DOHH2 (cell line): ENCODE results near the gene RARB.

Source experiments
- EZH2phosphoT487 ChIP-seq: fragments of 200-600 bp; sonication (generic); IDR thresholded peaks from 2 replicates; pipeline ENCODE4 v1.6.1; 2017; ENCODE audit warnings: borderline replicate concordance, mild to moderate bottlenecking, antibody characterized with exemption, low read length, moderate library complexity, mixed read lengths
- TF ChIP-seq, protein P1 (sequence below): fragments of 200-600 bp; sonication (generic); IDR thresholded peaks from one replicate; pipeline ENCODE4 v1.5.1; 2014; ENCODE audit warnings: antibody characterized with exemption, mild to moderate bottlenecking, low read depth, low read length; ENCODE audit not compliant: poor library complexity, severe bottlenecking

DNA sequence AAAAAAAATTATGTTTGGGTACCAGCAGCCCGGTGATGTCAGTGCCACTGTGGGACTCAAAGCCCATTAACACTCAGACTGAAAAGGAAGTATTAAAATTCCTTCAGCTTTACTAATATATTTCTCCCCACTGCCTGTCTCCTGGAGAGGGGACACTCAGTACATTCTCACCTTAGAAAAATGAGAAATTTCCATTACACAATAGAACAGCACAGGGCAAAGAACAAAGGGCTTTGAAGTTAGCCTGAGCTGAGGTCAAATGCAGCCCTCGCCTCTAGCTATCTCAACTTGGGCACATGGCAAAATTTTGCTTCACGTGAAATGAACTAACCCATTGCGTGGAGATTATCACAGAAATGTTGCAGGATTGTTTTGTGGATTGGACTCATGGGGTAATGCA lies 80.8 kb downstream of the RARB start:
- TF ChIP-seq, protein P1, sequence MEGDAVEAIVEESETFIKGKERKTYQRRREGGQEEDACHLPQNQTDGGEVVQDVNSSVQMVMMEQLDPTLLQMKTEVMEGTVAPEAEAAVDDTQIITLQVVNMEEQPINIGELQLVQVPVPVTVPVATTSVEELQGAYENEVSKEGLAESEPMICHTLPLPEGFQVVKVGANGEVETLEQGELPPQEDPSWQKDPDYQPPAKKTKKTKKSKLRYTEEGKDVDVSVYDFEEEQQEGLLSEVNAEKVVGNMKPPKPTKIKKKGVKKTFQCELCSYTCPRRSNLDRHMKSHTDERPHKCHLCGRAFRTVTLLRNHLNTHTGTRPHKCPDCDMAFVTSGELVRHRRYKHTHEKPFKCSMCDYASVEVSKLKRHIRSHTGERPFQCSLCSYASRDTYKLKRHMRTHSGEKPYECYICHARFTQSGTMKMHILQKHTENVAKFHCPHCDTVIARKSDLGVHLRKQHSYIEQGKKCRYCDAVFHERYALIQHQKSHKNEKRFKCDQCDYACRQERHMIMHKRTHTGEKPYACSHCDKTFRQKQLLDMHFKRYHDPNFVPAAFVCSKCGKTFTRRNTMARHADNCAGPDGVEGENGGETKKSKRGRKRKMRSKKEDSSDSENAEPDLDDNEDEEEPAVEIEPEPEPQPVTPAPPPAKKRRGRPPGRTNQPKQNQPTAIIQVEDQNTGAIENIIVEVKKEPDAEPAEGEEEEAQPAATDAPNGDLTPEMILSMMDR: no peak
- TF ChIP-seq EZH2phosphoT487: no peak
